Upper lobe of left lung (tissue), 4 donors: Measurements from ENCODE around the gene TLE3.

Source experiments
- POLR2A ChIP-seq, 4 donors: fragments of 450-650 bp; IDR thresholded peaks; one replicate each; pipeline ENCODE4 v1.5.1; 2016 to 2017; ENCODE audit warnings: antibody characterized with exemption in 4 of 4, mild to moderate bottlenecking in 2 of 4
- TF ChIP-seq, protein P1 (sequence below), 6 experiments: fragments of 450-650 bp in 4 of 6; fragments of 200-600 bp in 2 of 6; sonication (generic) in 2 of 6; IDR thresholded peaks; one replicate each; pipeline ENCODE4 v1.5.1; 2016 to 2019; ENCODE audit warnings: antibody characterized with exemption in 6 of 6

DNA sequence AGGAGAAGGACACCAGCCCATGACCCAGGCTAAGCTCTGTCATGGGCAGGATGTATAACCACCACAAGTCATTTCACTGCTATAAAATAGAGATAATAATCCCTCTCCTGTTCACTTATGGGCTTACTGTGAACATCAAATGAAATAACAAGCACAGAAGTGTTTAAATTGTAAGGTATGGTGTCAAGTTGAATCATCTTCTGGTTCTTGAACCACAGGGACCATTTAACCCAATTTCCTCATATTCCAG, 44.3 kb upstream of the TLE3 start:
- TF ChIP-seq POLR2A (IDR thresholded peaks at IDR 0.05) = no peak
- TF ChIP-seq, protein P1, sequence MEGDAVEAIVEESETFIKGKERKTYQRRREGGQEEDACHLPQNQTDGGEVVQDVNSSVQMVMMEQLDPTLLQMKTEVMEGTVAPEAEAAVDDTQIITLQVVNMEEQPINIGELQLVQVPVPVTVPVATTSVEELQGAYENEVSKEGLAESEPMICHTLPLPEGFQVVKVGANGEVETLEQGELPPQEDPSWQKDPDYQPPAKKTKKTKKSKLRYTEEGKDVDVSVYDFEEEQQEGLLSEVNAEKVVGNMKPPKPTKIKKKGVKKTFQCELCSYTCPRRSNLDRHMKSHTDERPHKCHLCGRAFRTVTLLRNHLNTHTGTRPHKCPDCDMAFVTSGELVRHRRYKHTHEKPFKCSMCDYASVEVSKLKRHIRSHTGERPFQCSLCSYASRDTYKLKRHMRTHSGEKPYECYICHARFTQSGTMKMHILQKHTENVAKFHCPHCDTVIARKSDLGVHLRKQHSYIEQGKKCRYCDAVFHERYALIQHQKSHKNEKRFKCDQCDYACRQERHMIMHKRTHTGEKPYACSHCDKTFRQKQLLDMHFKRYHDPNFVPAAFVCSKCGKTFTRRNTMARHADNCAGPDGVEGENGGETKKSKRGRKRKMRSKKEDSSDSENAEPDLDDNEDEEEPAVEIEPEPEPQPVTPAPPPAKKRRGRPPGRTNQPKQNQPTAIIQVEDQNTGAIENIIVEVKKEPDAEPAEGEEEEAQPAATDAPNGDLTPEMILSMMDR (IDR thresholded peaks at IDR 0.05) = no peak
